Measurements from ENCODE around the gene PTPN4.

DNA sequence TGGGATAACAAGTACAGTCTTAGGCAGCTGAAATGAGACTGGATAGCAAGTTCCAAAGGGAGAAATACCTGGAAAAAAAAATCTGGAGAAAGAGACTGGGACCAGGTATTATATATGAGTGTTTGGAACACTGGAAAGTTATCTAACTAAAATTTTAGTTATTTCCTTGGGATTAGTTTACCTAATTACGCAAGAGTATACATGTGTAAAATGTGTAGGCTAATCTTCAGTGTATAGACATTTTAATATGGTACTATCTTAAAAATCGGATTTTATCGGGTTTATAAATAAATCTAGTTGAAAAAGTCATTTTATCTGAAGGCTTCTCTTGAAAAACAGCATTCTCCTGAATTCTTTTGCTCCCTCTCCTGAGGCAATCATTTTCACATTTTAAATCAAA, 257.1 kb downstream of the PTPN4 start:
- TF ChIP-seq, protein P1, sequence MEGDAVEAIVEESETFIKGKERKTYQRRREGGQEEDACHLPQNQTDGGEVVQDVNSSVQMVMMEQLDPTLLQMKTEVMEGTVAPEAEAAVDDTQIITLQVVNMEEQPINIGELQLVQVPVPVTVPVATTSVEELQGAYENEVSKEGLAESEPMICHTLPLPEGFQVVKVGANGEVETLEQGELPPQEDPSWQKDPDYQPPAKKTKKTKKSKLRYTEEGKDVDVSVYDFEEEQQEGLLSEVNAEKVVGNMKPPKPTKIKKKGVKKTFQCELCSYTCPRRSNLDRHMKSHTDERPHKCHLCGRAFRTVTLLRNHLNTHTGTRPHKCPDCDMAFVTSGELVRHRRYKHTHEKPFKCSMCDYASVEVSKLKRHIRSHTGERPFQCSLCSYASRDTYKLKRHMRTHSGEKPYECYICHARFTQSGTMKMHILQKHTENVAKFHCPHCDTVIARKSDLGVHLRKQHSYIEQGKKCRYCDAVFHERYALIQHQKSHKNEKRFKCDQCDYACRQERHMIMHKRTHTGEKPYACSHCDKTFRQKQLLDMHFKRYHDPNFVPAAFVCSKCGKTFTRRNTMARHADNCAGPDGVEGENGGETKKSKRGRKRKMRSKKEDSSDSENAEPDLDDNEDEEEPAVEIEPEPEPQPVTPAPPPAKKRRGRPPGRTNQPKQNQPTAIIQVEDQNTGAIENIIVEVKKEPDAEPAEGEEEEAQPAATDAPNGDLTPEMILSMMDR (conservative IDR thresholded peaks at IDR 0.05; ENCODE audit: low read length), result no peak
- TF ChIP-seq EZH2phosphoT487 (IDR thresholded peaks at IDR 0.05; ENCODE audit: borderline replicate concordance), result no peak

Measured in Loucy (cell line).